ENCODE measurements around the gene COMMD1. TPM values are rescaled to one million over a fixed set of nuclear protein-coding genes. Genes with fewer than 3 reads are reported as not detected.
"Not testable (repeated sequence)": the region's sequence is repeated elsewhere in the genome, so short reads cannot be mapped to it uniquely, and the experiment has no call there.

The COMMD1 gene
- total and polyA plus RNA-seq, 2 donors from 2014 or later, result 38.5 to 99.4 TPM

- DNase-seq (no peak), FAIRE-seq (no peak)
- TF ChIP-seq, protein P1, sequence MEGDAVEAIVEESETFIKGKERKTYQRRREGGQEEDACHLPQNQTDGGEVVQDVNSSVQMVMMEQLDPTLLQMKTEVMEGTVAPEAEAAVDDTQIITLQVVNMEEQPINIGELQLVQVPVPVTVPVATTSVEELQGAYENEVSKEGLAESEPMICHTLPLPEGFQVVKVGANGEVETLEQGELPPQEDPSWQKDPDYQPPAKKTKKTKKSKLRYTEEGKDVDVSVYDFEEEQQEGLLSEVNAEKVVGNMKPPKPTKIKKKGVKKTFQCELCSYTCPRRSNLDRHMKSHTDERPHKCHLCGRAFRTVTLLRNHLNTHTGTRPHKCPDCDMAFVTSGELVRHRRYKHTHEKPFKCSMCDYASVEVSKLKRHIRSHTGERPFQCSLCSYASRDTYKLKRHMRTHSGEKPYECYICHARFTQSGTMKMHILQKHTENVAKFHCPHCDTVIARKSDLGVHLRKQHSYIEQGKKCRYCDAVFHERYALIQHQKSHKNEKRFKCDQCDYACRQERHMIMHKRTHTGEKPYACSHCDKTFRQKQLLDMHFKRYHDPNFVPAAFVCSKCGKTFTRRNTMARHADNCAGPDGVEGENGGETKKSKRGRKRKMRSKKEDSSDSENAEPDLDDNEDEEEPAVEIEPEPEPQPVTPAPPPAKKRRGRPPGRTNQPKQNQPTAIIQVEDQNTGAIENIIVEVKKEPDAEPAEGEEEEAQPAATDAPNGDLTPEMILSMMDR (IDR thresholded peaks at IDR 0.05; ENCODE audit: borderline replicate concordance, extremely low read depth, insufficient read depth), result no peak
- no peaks in the 10 kb centered on the region for H3K27me3 ChIP-seq (ENCODE audit: control insufficient read depth, insufficient read depth, low read length)
- H3K9ac ChIP-seq (ENCODE audit: low read length in 3 of 3), result no peak overlapping the region
- intact Hi-C loops (cut with DNase I), result no loop called here
- no peaks in the 10 kb centered on the region for H3K9me3 ChIP-seq (ENCODE audit: control insufficient read depth in 2 of 3, insufficient read depth in 1 of 3, low read length in 3 of 3)
- no peak overlapping the region for H3K27ac ChIP-seq (ENCODE audit: low read depth in 2 of 2, low read length in 2 of 2)
- H3K36me3 ChIP-seq (ENCODE audit: control insufficient read depth in 2 of 3, insufficient read depth in 3 of 3, low read length in 3 of 3), result no peaks in the 10 kb centered on the region
- H3K4me1 ChIP-seq (ENCODE audit: control insufficient read depth in 2 of 3, insufficient read depth in 2 of 3, low read depth in 1 of 3, low read length in 3 of 3), result peaks cover 0 to 3% (median 0%) of the 10 kb centered on the region in 3 donors
- no peak overlapping the region for H3K4me3 ChIP-seq (ENCODE audit: low read length in 3 of 3)
Measured at GRCh38 chr2:62114564-62114963, 209.1 kb downstream of the COMMD1 start.

DNA sequence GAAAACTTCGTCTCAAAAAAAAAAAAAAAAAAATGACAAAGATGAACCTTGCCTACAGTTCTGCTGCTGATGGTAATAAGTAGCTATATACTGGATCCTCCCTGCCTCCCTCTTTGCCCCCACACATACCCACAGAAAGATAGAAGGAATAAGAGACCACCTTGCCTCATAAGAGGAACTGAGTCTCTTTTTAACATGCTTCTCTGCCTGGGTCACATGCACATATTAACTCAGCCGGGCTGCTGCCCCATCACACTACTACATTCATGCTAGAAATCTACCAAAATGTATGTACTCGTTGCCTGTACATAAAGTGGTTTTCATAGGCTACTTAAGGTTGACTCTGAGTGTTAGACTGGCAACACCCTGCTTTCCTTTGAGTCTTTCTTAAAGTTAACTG, 211.5 kb downstream of the COMMD1 start:
- intact Hi-C loops (cut with DNase I), result no loop called here
- Histone ChIP-seq H3K36me3 (ENCODE audit: control insufficient read depth in 2 of 3, insufficient read depth in 3 of 3, low read length in 3 of 3) (no peaks in the 10 kb centered on the region), H3K9me3 (ENCODE audit: control insufficient read depth in 2 of 3, insufficient read depth in 1 of 3, low read length in 3 of 3) (no peaks in the 10 kb centered on the region), H3K27ac (ENCODE audit: low read depth in 2 of 2, low read length in 2 of 2) (no peak overlapping the region), H3K9ac (ENCODE audit: low read length in 3 of 3) (no peak overlapping the region), H3K4me3 (ENCODE audit: low read length in 3 of 3) (no peak overlapping the region), H3K4me1 (ENCODE audit: control insufficient read depth in 2 of 3, insufficient read depth in 2 of 3, low read depth in 1 of 3, low read length in 3 of 3) (peaks cover 0 to 3% (median 0%) of the 10 kb centered on the region in 3 donors), H3K27me3 (ENCODE audit: control insufficient read depth, insufficient read depth, low read length) (no peaks in the 10 kb centered on the region)
- FAIRE-seq (no peak), DNase-seq (no peak)
- TF ChIP-seq, protein P1 (IDR thresholded peaks at IDR 0.05; ENCODE audit: borderline replicate concordance, extremely low read depth, insufficient read depth), result no peak

GRCh38 chr2:62118160-62118559, 212.7 kb downstream of the COMMD1 start:
- intact Hi-C loops (cut with DNase I), result no loop called here
- H3K4me1 ChIP-seq (ENCODE audit: control insufficient read depth in 2 of 3, insufficient read depth in 2 of 3, low read depth in 1 of 3, low read length in 3 of 3), result no peaks in the 10 kb centered on the region
- H3K27ac ChIP-seq (ENCODE audit: low read depth in 2 of 2, low read length in 2 of 2), result no peak overlapping the region
- FAIRE-seq (no peak), DNase-seq (no peak)
- no peak overlapping the region for H3K4me3 ChIP-seq (ENCODE audit: low read length in 3 of 3)
- TF ChIP-seq, protein P1 (IDR thresholded peaks at IDR 0.05; ENCODE audit: borderline replicate concordance, extremely low read depth, insufficient read depth), result no peak
- no peak overlapping the region for H3K9ac ChIP-seq (ENCODE audit: low read length in 3 of 3)
- H3K9me3 ChIP-seq (ENCODE audit: control insufficient read depth in 2 of 3, insufficient read depth in 1 of 3, low read length in 3 of 3), result no peaks in the 10 kb centered on the region
- no peaks in the 10 kb centered on the region for H3K27me3 ChIP-seq (ENCODE audit: control insufficient read depth, insufficient read depth, low read length)
- no peaks in the 10 kb centered on the region for H3K36me3 ChIP-seq (ENCODE audit: control insufficient read depth in 2 of 3, insufficient read depth in 3 of 3, low read length in 3 of 3)

GRCh38 chr2:62119311-62119974, 214.0 kb downstream of the COMMD1 start:
- TF ChIP-seq, protein P1 (IDR thresholded peaks at IDR 0.05; ENCODE audit: borderline replicate concordance, extremely low read depth, insufficient read depth), result no peak
- H3K27me3 ChIP-seq (ENCODE audit: control insufficient read depth, insufficient read depth, low read length), result no peaks in the 10 kb centered on the region
- intact Hi-C loops (cut with DNase I), result no loop called here
- no peaks in the 10 kb centered on the region for H3K36me3 ChIP-seq (ENCODE audit: control insufficient read depth in 2 of 3, insufficient read depth in 3 of 3, low read length in 3 of 3)
- no peak overlapping the region for H3K9ac ChIP-seq (ENCODE audit: low read length in 3 of 3)
- H3K4me1 ChIP-seq (ENCODE audit: control insufficient read depth in 2 of 3, insufficient read depth in 2 of 3, low read depth in 1 of 3, low read length in 3 of 3), result no peaks in the 10 kb centered on the region
- FAIRE-seq, result no peak
- H3K9me3 ChIP-seq (ENCODE audit: control insufficient read depth in 2 of 3, insufficient read depth in 1 of 3, low read length in 3 of 3), result no peaks in the 10 kb centered on the region
- no peak for DNase-seq
- H3K4me3 ChIP-seq (ENCODE audit: low read length in 3 of 3), result no peak overlapping the region
- H3K27ac ChIP-seq (ENCODE audit: low read depth in 2 of 2, low read length in 2 of 2), result no peak overlapping the region

GRCh38 chr2:62126239-62126638, 220.8 kb downstream of the COMMD1 start:
- H3K4me1 ChIP-seq (ENCODE audit: control insufficient read depth in 2 of 3, insufficient read depth in 2 of 3, low read depth in 1 of 3, low read length in 3 of 3); H3K9ac ChIP-seq (ENCODE audit: low read length in 3 of 3); H3K9me3 ChIP-seq (ENCODE audit: control insufficient read depth in 2 of 3, insufficient read depth in 1 of 3, low read length in 3 of 3); H3K4me3 ChIP-seq (ENCODE audit: low read length in 3 of 3); H3K36me3 ChIP-seq (ENCODE audit: control insufficient read depth in 2 of 3, insufficient read depth in 3 of 3, low read length in 3 of 3); FAIRE-seq; H3K27ac ChIP-seq (ENCODE audit: low read depth in 2 of 2, low read length in 2 of 2); DNase-seq; intact Hi-C loops (cut with DNase I); H3K27me3 ChIP-seq (ENCODE audit: control insufficient read depth, insufficient read depth, low read length): not testable (repeated sequence)

All from kidney (tissue), 14 donors.